Neural crest cell (in vitro differentiated cells): Measurements from ENCODE around the gene GOLGA8J. TPM values are rescaled to one million over a fixed set of nuclear protein-coding genes. Genes with fewer than 3 reads are reported as not detected.
"Not testable (repeated sequence)": the region's sequence is repeated elsewhere in the genome, so short reads cannot be mapped to it uniquely, and the experiment has no call there.

Experiments used
- DNase-seq: peaks from one replicate; pipeline ENCODE4 v3.0.0; 2021; ENCODE audit warnings: low read depth, mixed read lengths, low spot score
- H3K27ac Mint-ChIP-seq: one replicate; pipeline ENCODE4 v1.8.0; 2021; ENCODE audit warnings: mild to moderate bottlenecking, mixed read lengths; ENCODE audit not compliant: unreplicated experiment
- H3K27me3 Mint-ChIP-seq: 2 replicates; pipeline ENCODE4 v1.8.0; 2021; ENCODE audit warnings: low read depth, mild to moderate bottlenecking, mixed read lengths
- H3K36me3 Mint-ChIP-seq: 2 replicates; pipeline ENCODE4 v1.8.0; 2021; ENCODE audit warnings: low read depth, mild to moderate bottlenecking, mixed read lengths
- H3K4me1 Mint-ChIP-seq: 2 replicates; pipeline ENCODE4 v1.8.0; 2021; ENCODE audit warnings: mixed read lengths
- H3K4me3 Mint-ChIP-seq: one replicate; pipeline ENCODE4 v1.8.0; 2021; ENCODE audit warnings: mild to moderate bottlenecking, mixed read lengths
- H3K9me3 Mint-ChIP-seq: 2 replicates; pipeline ENCODE4 v1.8.0; 2021; ENCODE audit warnings: mixed read lengths
- CTCF ChIP-seq: fragments of 200-600 bp; sonication (generic); conservative IDR thresholded peaks from 2 replicates; pipeline ENCODE4 v1.5.0; 2021; ENCODE audit warnings: antibody characterized with exemption, mild to moderate bottlenecking
- total RNA-seq: library from RNA; stranded (reverse); gene quantifications from 2 replicates; pipeline ENCODE4 v1.2.1, GENCODE V29; 2021

Gene GOLGA8J
- total RNA-seq, 1 donor from 2014 or later, result 0.54 TPM

GRCh38 chr15:30041868-30042267 is 40.9 kb upstream of the GOLGA8J start:
- Mint-ChIP-seq H3K4me3 (no peak overlapping the region), H3K36me3 (no peaks in the 10 kb centered on the region), H3K9me3 (no peaks in the 10 kb centered on the region), H3K27me3 (no peaks in the 10 kb centered on the region), H3K4me1 (peaks cover 21% of the 10 kb centered on the region), H3K27ac (no peak overlapping the region)
- DNase-seq, result no peak
- TF ChIP-seq CTCF, result no peak

GRCh38 chr15:30042556-30042955 is 40.2 kb upstream of the GOLGA8J start:
- H3K4me3 Mint-ChIP-seq, result no peak overlapping the region
- H3K27ac Mint-ChIP-seq, result no peak overlapping the region
- TF ChIP-seq CTCF, result no peak
- H3K9me3 Mint-ChIP-seq, result no peaks in the 10 kb centered on the region
- H3K27me3 Mint-ChIP-seq, result no peaks in the 10 kb centered on the region
- no peaks in the 10 kb centered on the region for H3K36me3 Mint-ChIP-seq
- DNase-seq, result no peak
- peaks cover 21% of the 10 kb centered on the region for H3K4me1 Mint-ChIP-seq

GRCh38 chr15:30043211-30043655 is 39.5 kb upstream of the GOLGA8J start:
- H3K36me3 Mint-ChIP-seq, result no peaks in the 10 kb centered on the region
- H3K27me3 Mint-ChIP-seq, result no peaks in the 10 kb centered on the region
- H3K4me3 Mint-ChIP-seq, result no peak overlapping the region
- H3K27ac Mint-ChIP-seq, result no peak overlapping the region
- no peak for DNase-seq
- no peaks in the 10 kb centered on the region for H3K9me3 Mint-ChIP-seq
- TF ChIP-seq CTCF, result no peak
- peaks cover 21% of the 10 kb centered on the region for H3K4me1 Mint-ChIP-seq

- Mint-ChIP-seq H3K27ac (no peak overlapping the region), H3K9me3 (no peaks in the 10 kb centered on the region), H3K27me3 (no peaks in the 10 kb centered on the region), H3K36me3 (no peaks in the 10 kb centered on the region), H3K4me3 (no peak overlapping the region), H3K4me1 (peaks cover 21% of the 10 kb centered on the region)
- DNase-seq, result no peak
- TF ChIP-seq CTCF, result no peak
Measured at GRCh38 chr15:30044377-30044776, 38.4 kb upstream of the GOLGA8J start.

GRCh38 chr15:30044826-30045225 is 37.9 kb upstream of the GOLGA8J start:
- H3K4me1 Mint-ChIP-seq, result peaks cover 24% of the 10 kb centered on the region
- H3K27ac Mint-ChIP-seq, H3K9me3 Mint-ChIP-seq, H3K4me3 Mint-ChIP-seq, H3K36me3 Mint-ChIP-seq, DNase-seq, H3K27me3 Mint-ChIP-seq: not testable (repeated sequence)

GRCh38 chr15:30045248-30046041 is 37.3 kb upstream of the GOLGA8J start:
- not testable (repeated sequence) for DNase-seq

More at GRCh38 chr15:30045248-30046041, 37.3 kb upstream of the GOLGA8J start:
- H3K9me3 Mint-ChIP-seq, H3K27ac Mint-ChIP-seq, H3K36me3 Mint-ChIP-seq, H3K27me3 Mint-ChIP-seq, H3K4me3 Mint-ChIP-seq: not testable (repeated sequence)
- H3K4me1 Mint-ChIP-seq, result peaks cover 24% of the 10 kb centered on the region
